Spleen (tissue), 7 donors: Measurements from ENCODE around the gene ST6GAL1.

Experiments used
- POLR2A ChIP-seq, 3 donors: fragments of 450-650 bp; IDR thresholded peaks; one replicate each; pipeline ENCODE4 v1.5.1; 2017; ENCODE audit warnings: antibody characterized with exemption in 3 of 3, mild to moderate bottlenecking in 1 of 3
- POLR2AphosphoS5 ChIP-seq, 3 donors: sonication (generic); formaldehyde crosslinking; IDR thresholded peaks; one replicate each; pipeline ENCODE4 v1.5.1; 2017; ENCODE audit warnings: antibody characterized with exemption in 3 of 3
- TF ChIP-seq, protein P1 (sequence below), 11 experiments: fragments of 200-600 bp in 7 of 11; fragments of 450-650 bp in 4 of 11; sonication (generic) in 4 of 11; IDR thresholded peaks in 8 of 11; conservative IDR thresholded peaks in 3 of 11; 1 replicate in 7 of 11; 2 replicates in 4 of 11; pipeline versions ENCODE4 v1.4.0 to v1.8.0; 2016 to 2021; ENCODE audit warnings: antibody characterized with exemption in 11 of 11, inconsistent platforms in 4 of 11, mild to moderate bottlenecking in 1 of 11
- donor health status: DM: no; HTN: no; CAD: no; lungs with moderate emphysema.
- donor health status: DM: no; HTN: no; CAD: no.
- donor health status: DM: no; HTN: no; CAD: no.

- TF ChIP-seq POLR2AphosphoS5 (IDR thresholded peaks at IDR 0.05) (no peak), POLR2A (IDR thresholded peaks at IDR 0.05) (no peak)
- TF ChIP-seq, protein P1, sequence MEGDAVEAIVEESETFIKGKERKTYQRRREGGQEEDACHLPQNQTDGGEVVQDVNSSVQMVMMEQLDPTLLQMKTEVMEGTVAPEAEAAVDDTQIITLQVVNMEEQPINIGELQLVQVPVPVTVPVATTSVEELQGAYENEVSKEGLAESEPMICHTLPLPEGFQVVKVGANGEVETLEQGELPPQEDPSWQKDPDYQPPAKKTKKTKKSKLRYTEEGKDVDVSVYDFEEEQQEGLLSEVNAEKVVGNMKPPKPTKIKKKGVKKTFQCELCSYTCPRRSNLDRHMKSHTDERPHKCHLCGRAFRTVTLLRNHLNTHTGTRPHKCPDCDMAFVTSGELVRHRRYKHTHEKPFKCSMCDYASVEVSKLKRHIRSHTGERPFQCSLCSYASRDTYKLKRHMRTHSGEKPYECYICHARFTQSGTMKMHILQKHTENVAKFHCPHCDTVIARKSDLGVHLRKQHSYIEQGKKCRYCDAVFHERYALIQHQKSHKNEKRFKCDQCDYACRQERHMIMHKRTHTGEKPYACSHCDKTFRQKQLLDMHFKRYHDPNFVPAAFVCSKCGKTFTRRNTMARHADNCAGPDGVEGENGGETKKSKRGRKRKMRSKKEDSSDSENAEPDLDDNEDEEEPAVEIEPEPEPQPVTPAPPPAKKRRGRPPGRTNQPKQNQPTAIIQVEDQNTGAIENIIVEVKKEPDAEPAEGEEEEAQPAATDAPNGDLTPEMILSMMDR (IDR thresholded peaks at IDR 0.05 in 8 of 11, conservative IDR thresholded peaks at IDR 0.05 in 3 of 11): no peak
Measured at GRCh38 chr3:187024536-187025226, 94.4 kb downstream of the ST6GAL1 start.
